ENCODE data around the gene GKN2. TPM values are rescaled to one million over a fixed set of nuclear protein-coding genes. Genes with fewer than 3 reads are reported as not detected.

The GKN2 gene
- polyA plus RNA-seq, 1 of the 3 experiments (the other 2 are of a cell fraction), result not detected

GRCh38 chr2:68964282-68964681, 11.6 kb upstream of the GKN2 start:
- no peak overlapping the region for H3K27ac ChIP-seq (ENCODE audit: low read depth in 2 of 2, low read length in 1 of 2)
- no peaks in the 10 kb centered on the region for H3F3A ChIP-seq (replicated peaks; ENCODE audit: insufficient read depth)
- H3K9me2 ChIP-seq, result no peaks in the 10 kb centered on the region
- H2AFZ ChIP-seq (ENCODE audit: low read depth), result no peak overlapping the region
- no peak overlapping the region for H3K9ac ChIP-seq
- TF ChIP-seq, protein P1, sequence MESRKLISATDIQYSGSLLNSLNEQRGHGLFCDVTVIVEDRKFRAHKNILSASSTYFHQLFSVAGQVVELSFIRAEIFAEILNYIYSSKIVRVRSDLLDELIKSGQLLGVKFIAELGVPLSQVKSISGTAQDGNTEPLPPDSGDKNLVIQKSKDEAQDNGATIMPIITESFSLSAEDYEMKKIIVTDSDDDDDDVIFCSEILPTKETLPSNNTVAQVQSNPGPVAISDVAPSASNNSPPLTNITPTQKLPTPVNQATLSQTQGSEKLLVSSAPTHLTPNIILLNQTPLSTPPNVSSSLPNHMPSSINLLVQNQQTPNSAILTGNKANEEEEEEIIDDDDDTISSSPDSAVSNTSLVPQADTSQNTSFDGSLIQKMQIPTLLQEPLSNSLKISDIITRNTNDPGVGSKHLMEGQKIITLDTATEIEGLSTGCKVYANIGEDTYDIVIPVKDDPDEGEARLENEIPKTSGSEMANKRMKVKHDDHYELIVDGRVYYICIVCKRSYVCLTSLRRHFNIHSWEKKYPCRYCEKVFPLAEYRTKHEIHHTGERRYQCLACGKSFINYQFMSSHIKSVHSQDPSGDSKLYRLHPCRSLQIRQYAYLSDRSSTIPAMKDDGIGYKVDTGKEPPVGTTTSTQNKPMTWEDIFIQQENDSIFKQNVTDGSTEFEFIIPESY (IDR thresholded peaks at IDR 0.05; ENCODE audit: borderline replicate concordance, low read depth), result no peak
- H4K20me1 ChIP-seq (ENCODE audit: insufficient read depth), result no peaks in the 10 kb centered on the region
- H3K4me1 ChIP-seq (ENCODE audit: control insufficient read depth in 1 of 2, insufficient read depth in 2 of 2, low read depth in 1 of 2, low read length in 1 of 2), result no peaks in the 10 kb centered on the region
- no peak overlapping the region for H3K4me3 ChIP-seq (ENCODE audit: low read depth in 2 of 2, low read length in 1 of 2)
- no peak overlapping the region for H3K4me2 ChIP-seq
- H3K79me2 ChIP-seq (ENCODE audit: insufficient read depth), result no peaks in the 10 kb centered on the region
- H3K9me3 ChIP-seq, result no peaks in the 10 kb centered on the region
- H3K36me3 ChIP-seq (replicated peaks in 1 of 2; ENCODE audit: control insufficient read depth in 1 of 2, insufficient read depth in 2 of 2, low read length in 1 of 2), result no peaks in the 10 kb centered on the region
- DNase-seq, result no peak
- POLR2A ChIA-PET, result no interaction called here
- H3K27me3 ChIP-seq (ENCODE audit: insufficient read depth), result no peaks in the 10 kb centered on the region
- CTCF ChIA-PET, result interaction anchor here (0.6 to 1.5 kb wide), 2 partner anchors 213 to 1279 kb away, joined by 3 read pairs; no protein-coding TSS in a partner anchor

DNA sequence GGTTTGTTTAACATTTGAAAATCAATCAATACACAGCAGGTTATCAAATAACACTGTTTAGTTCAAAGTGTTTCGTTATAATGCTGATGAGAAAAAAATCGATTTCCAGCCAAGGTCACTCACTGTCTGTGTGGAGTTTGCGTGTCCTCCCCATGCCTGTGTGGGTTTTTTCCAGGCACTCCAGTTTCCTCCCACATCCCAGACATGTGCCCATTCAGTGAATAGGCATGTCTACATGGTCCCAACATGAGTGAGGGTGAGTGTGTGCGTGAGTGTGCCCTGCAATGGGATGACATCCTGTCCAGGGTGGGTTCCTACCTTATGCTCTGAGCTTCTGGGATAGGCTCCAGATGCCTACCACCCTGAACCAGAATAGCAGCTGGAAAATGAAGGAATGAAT, 8.7 kb upstream of the GKN2 start:
- DNase-seq, result no peak
- CTCF ChIA-PET, result interaction anchor here (0.7 to 1.3 kb wide), 5 partner anchors 18 to 423 kb away, joined by 3 to 9 read pairs (median 4); no protein-coding TSS in a partner anchor
- Histone ChIP-seq H3F3A (replicated peaks; ENCODE audit: insufficient read depth) (no peaks in the 10 kb centered on the region), H3K36me3 (replicated peaks in 1 of 2; ENCODE audit: control insufficient read depth in 1 of 2, insufficient read depth in 2 of 2, low read length in 1 of 2) (no peaks in the 10 kb centered on the region), H3K9me3 (no peaks in the 10 kb centered on the region), H3K79me2 (ENCODE audit: insufficient read depth) (no peaks in the 10 kb centered on the region), H3K27ac (ENCODE audit: low read depth in 2 of 2, low read length in 1 of 2) (no peak overlapping the region), H2AFZ (ENCODE audit: low read depth) (no peak overlapping the region), H3K4me1 (ENCODE audit: control insufficient read depth in 1 of 2, insufficient read depth in 2 of 2, low read depth in 1 of 2, low read length in 1 of 2) (no peaks in the 10 kb centered on the region), H3K27me3 (ENCODE audit: insufficient read depth) (no peaks in the 10 kb centered on the region), H3K9me2 (no peaks in the 10 kb centered on the region), H3K4me3 (ENCODE audit: low read depth in 2 of 2, low read length in 1 of 2) (no peak overlapping the region), H3K9ac (no peak overlapping the region), H4K20me1 (ENCODE audit: insufficient read depth) (no peaks in the 10 kb centered on the region), H3K4me2 (no peak overlapping the region)
- 83% methylated on average over 4 of the region's 4 CpGs for WGBS (ENCODE audit: low lambda C conversion rate)
- POLR2A ChIA-PET, result no interaction called here
- no peak for TF ChIP-seq FOXM1 (IDR thresholded peaks at IDR 0.05; ENCODE audit: low read depth)
- TF ChIP-seq, protein P2, sequence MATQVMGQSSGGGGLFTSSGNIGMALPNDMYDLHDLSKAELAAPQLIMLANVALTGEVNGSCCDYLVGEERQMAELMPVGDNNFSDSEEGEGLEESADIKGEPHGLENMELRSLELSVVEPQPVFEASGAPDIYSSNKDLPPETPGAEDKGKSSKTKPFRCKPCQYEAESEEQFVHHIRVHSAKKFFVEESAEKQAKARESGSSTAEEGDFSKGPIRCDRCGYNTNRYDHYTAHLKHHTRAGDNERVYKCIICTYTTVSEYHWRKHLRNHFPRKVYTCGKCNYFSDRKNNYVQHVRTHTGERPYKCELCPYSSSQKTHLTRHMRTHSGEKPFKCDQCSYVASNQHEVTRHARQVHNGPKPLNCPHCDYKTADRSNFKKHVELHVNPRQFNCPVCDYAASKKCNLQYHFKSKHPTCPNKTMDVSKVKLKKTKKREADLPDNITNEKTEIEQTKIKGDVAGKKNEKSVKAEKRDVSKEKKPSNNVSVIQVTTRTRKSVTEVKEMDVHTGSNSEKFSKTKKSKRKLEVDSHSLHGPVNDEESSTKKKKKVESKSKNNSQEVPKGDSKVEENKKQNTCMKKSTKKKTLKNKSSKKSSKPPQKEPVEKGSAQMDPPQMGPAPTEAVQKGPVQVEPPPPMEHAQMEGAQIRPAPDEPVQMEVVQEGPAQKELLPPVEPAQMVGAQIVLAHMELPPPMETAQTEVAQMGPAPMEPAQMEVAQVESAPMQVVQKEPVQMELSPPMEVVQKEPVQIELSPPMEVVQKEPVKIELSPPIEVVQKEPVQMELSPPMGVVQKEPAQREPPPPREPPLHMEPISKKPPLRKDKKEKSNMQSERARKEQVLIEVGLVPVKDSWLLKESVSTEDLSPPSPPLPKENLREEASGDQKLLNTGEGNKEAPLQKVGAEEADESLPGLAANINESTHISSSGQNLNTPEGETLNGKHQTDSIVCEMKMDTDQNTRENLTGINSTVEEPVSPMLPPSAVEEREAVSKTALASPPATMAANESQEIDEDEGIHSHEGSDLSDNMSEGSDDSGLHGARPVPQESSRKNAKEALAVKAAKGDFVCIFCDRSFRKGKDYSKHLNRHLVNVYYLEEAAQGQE (IDR thresholded peaks at IDR 0.05; ENCODE audit: low read depth, low read length), result no peak
- TF ChIP-seq RAD21 (IDR thresholded peaks at IDR 0.05; ENCODE audit: low read length), result no peak
- no peak for TF ChIP-seq RFX5 (IDR thresholded peaks at IDR 0.05; ENCODE audit: low read length)
- no peak for TF ChIP-seq CHD2 (IDR thresholded peaks at IDR 0.05; ENCODE audit: low read length, partially characterized antibody)
- no peak for TF ChIP-seq GABPA (IDR thresholded peaks at IDR 0.05; ENCODE audit: low read depth)
- no peak for TF ChIP-seq MXI1 (IDR thresholded peaks at IDR 0.05; ENCODE audit: low read depth, low read length)
- TF ChIP-seq, protein P3, sequence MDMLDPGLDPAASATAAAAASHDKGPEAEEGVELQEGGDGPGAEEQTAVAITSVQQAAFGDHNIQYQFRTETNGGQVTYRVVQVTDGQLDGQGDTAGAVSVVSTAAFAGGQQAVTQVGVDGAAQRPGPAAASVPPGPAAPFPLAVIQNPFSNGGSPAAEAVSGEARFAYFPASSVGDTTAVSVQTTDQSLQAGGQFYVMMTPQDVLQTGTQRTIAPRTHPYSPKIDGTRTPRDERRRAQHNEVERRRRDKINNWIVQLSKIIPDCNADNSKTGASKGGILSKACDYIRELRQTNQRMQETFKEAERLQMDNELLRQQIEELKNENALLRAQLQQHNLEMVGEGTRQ (IDR thresholded peaks at IDR 0.05; ENCODE audit: borderline replicate concordance, low read depth, low read length), result no peak
- TF ChIP-seq SMC3 (IDR thresholded peaks at IDR 0.05; ENCODE audit: low read depth, low read length), result no peak
- no peak for TF ChIP-seq FOSL2 (IDR thresholded peaks at IDR 0.05; ENCODE audit: borderline replicate concordance, low read depth)
- no peak for TF ChIP-seq TAF1 (IDR thresholded peaks at IDR 0.05; ENCODE audit: borderline replicate concordance, low read depth, low read length)
- no peak for TF ChIP-seq IRF3 (IDR thresholded peaks at IDR 0.05; ENCODE audit: low read depth, low read length)
- TF ChIP-seq TCF12 (IDR thresholded peaks at IDR 0.05), result no peak
- TF ChIP-seq EZH2phosphoT487 (IDR thresholded peaks at IDR 0.05; ENCODE audit: borderline replicate concordance, low read depth), result no peak
- TF ChIP-seq, protein P4, sequence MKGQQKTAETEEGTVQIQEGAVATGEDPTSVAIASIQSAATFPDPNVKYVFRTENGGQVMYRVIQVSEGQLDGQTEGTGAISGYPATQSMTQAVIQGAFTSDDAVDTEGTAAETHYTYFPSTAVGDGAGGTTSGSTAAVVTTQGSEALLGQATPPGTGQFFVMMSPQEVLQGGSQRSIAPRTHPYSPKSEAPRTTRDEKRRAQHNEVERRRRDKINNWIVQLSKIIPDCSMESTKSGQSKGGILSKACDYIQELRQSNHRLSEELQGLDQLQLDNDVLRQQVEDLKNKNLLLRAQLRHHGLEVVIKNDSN (IDR thresholded peaks at IDR 0.05; ENCODE audit: borderline replicate concordance, low read depth), result no peak
